Inferior parietal cortex (tissue), 1 donor: ENCODE data around the gene STK10.
"Not testable (repeated sequence)": the region's sequence is repeated elsewhere in the genome, so short reads cannot be mapped to it uniquely, and the experiment has no call there.

ENCODE experiments used
- DNase-seq: peaks from one replicate; pipeline ENCODE4 v3.0.0-alpha.2; 2016; ENCODE audit errors: extremely low spot score

The STK10 gene

GRCh38 chr5:172165465-172165864, 22.6 kb downstream of the STK10 start:
- DNase-seq: no peak

- DNase-seq: no peak
These were observed 23.2 kb downstream of the STK10 start for GRCh38 chr5:172164769-172165212.

GRCh38 chr5:172163346-172163745, 24.7 kb downstream of the STK10 start:
- no peak for DNase-seq

- DNase-seq: no peak
These were observed 25.1 kb downstream of the STK10 start for GRCh38 chr5:172162987-172163343.

- no peak for DNase-seq
These were observed 25.6 kb downstream of the STK10 start for GRCh38 chr5:172162323-172162986.

GRCh38 chr5:172160506-172160905, 27.5 kb downstream of the STK10 start:
- no peak for DNase-seq

GRCh38 chr5:172159016-172159415, 29.0 kb downstream of the STK10 start:
- no peak for DNase-seq

- no peak for DNase-seq
These were observed 31.5 kb downstream of the STK10 start for GRCh38 chr5:172156541-172156994.

GRCh38 chr5:172155101-172155500, 32.9 kb downstream of the STK10 start:
- not testable (repeated sequence) for DNase-seq

- DNase-seq: no peak
These were observed 34.3 kb downstream of the STK10 start for GRCh38 chr5:172153695-172154094.

GRCh38 chr5:172151661-172152210, 36.3 kb downstream of the STK10 start:
- DNase-seq: no peak

- no peak for DNase-seq
These were observed 37.3 kb downstream of the STK10 start for GRCh38 chr5:172150514-172151425.

- not testable (repeated sequence) for DNase-seq
These were observed 38.5 kb downstream of the STK10 start for GRCh38 chr5:172149481-172149880.

GRCh38 chr5:172149073-172149472, 39.0 kb downstream of the STK10 start:
- DNase-seq: no peak

GRCh38 chr5:172148381-172148780, 39.6 kb downstream of the STK10 start:
- DNase-seq: no peak

GRCh38 chr5:172147857-172148256, 40.2 kb downstream of the STK10 start:
- DNase-seq: no peak

GRCh38 chr5:172146748-172147092, 41.3 kb downstream of the STK10 start:
- no peak for DNase-seq

GRCh38 chr5:172145870-172146747, 41.9 kb downstream of the STK10 start:
- no peak for DNase-seq

- DNase-seq: no peak
These were observed 42.8 kb downstream of the STK10 start for GRCh38 chr5:172144931-172145869.

GRCh38 chr5:172144291-172144815, 43.7 kb downstream of the STK10 start:
- DNase-seq: peak; percentile 63
